Jurkat, Clone E6-1 (cell line): ENCODE results near the gene GNAI2. TPM values are rescaled to one million over a fixed set of nuclear protein-coding genes. Genes with fewer than 3 reads are reported as not detected.
A peak's percentile ranks its signal among the peaks of the same experiment; 100 is the strongest.

Experiments
- DNase-seq: peaks from one replicate; pipeline ENCODE4 v3.0.0-alpha.2; 2011; ENCODE audit warnings: low read depth, low spot score
- H3K4me3 ChIP-seq: 2 replicates; pipeline ENCODE4 v1.5.1; 2011; ENCODE audit warnings: mild to moderate bottlenecking, low read length, control low read depth, moderate library complexity
- polyA plus RNA-seq: library from polyadenylated mRNA; unstranded; fragments of >200 nt; gene quantifications from one replicate; pipeline ENCODE4 v1.2.1, GENCODE V29; 2012; ENCODE audit warnings: missing spikeins; ENCODE audit not compliant: insufficient read length, insufficient read depth

GNAI2 gene
- 279 TPM for polyA plus RNA-seq

- H3K4me3 ChIP-seq, result peak within 1 kb of the TSS; percentile 93
- peak; percentile 97 for DNase-seq
These were observed at the start of gene GNAI2 for GRCh38 chr3:50235716-50236483. Gene GNAI2 (plus strand): TSS chr3:50236204. CDS start chr3:50236336, 132 bp downstream.

- H3K4me3 ChIP-seq, result no peak overlapping the region
- no peak for DNase-seq
These were observed 48.3 kb upstream of the GNAI2 start for GRCh38 chr3:50187750-50188149.

- DNase-seq, result peak; percentile 54
- H3K4me3 ChIP-seq, result no peak overlapping the region
These were observed 46.7 kb upstream of the GNAI2 start for GRCh38 chr3:50189274-50189673.

- H3K4me3 ChIP-seq, result no peak overlapping the region
- no peak for DNase-seq
These were observed 46.0 kb upstream of the GNAI2 start for GRCh38 chr3:50189989-50190388.

- H3K4me3 ChIP-seq, result no peak within 1 kb of the TSS
- no peak for DNase-seq
These were observed 44.9 kb upstream of the GNAI2 start, which contains the start of gene GNAT1 for GRCh38 chr3:50190936-50191660. Gene GNAT1 (plus strand): TSS chr3:50191610. CDS start chr3:50191726, 116 bp downstream.

- DNase-seq, result no peak
- H3K4me3 ChIP-seq, result no peak overlapping the region
These were observed 43.9 kb upstream of the GNAI2 start for GRCh38 chr3:50192124-50192523.

GRCh38 chr3:50192689-50193141, 43.3 kb upstream of the GNAI2 start:
- peak; percentile 59 for DNase-seq
- no peak overlapping the region for H3K4me3 ChIP-seq

GRCh38 chr3:50193286-50193685, 42.7 kb upstream of the GNAI2 start:
- no peak for DNase-seq
- H3K4me3 ChIP-seq, result no peak overlapping the region

GRCh38 chr3:50193746-50194127, 42.3 kb upstream of the GNAI2 start:
- no peak for DNase-seq
- no peak overlapping the region for H3K4me3 ChIP-seq

GRCh38 chr3:50194128-50194902, 41.7 kb upstream of the GNAI2 start:
- H3K4me3 ChIP-seq, result peak overlapping the region; percentile 11; the same call in 1 of the 2 replicates
- DNase-seq, result peak; percentile 60

GRCh38 chr3:50194903-50195500, 41.0 kb upstream of the GNAI2 start:
- H3K4me3 ChIP-seq, result peak overlapping the region; percentile 11; the same call in 1 of the 2 replicates
- DNase-seq, result peak; percentile 25

GRCh38 chr3:50195501-50196252, 40.3 kb upstream of the GNAI2 start:
- no peak overlapping the region for H3K4me3 ChIP-seq
- no peak for DNase-seq

GRCh38 chr3:50196253-50196801, 39.7 kb upstream of the GNAI2 start:
- no peak for DNase-seq
- no peak overlapping the region for H3K4me3 ChIP-seq

GRCh38 chr3:50201573-50202315, 34.3 kb upstream of the GNAI2 start:
- no peak overlapping the region for H3K4me3 ChIP-seq
- no peak for DNase-seq

- H3K4me3 ChIP-seq, result no peak overlapping the region
- no peak for DNase-seq
These were observed 33.5 kb upstream of the GNAI2 start for GRCh38 chr3:50202353-50203112.

- no peak for DNase-seq
- no peak overlapping the region for H3K4me3 ChIP-seq
These were observed 32.7 kb upstream of the GNAI2 start for GRCh38 chr3:50203113-50203808.
